Liver (tissue), 3 donors: ENCODE data around the gene ZNF274.

ENCODE experiments used
- CTCF ChIP-seq: fragments of 150-350 bp; IDR thresholded peaks from 2 replicates; pipeline ENCODE4 v1.5.1; 2017; ENCODE audit warnings: improper control_type of control experiment, low read depth, low read length; ENCODE audit not compliant: missing input control
- FOXA1 ChIP-seq: IDR thresholded peaks from 2 replicates; pipeline ENCODE4 v1.6.1; 2016; ENCODE audit warnings: antibody characterized with exemption
- FOXA2 ChIP-seq: IDR thresholded peaks from 2 replicates; pipeline ENCODE4 v1.6.1; 2016; ENCODE audit warnings: antibody characterized with exemption
- GABPA ChIP-seq, 2 donors: IDR thresholded peaks in 1 of 2; conservative IDR thresholded peaks in 1 of 2; 2 replicates each; pipeline ENCODE4 v1.6.1; 2016; ENCODE audit warnings: antibody characterized with exemption in 2 of 2, mild to moderate bottlenecking in 1 of 2, moderate library complexity in 1 of 2
- MAX ChIP-seq: IDR thresholded peaks from 2 replicates; pipeline ENCODE4 v1.6.1; 2016; ENCODE audit warnings: antibody characterized with exemption
- NR2F2 ChIP-seq: IDR thresholded peaks from 2 replicates; pipeline ENCODE4 v1.6.1; 2016; ENCODE audit warnings: antibody characterized with exemption
- RAD21 ChIP-seq, 2 donors: IDR thresholded peaks; 2 replicates each; pipeline ENCODE4 v1.6.1; 2016; ENCODE audit warnings: antibody characterized with exemption in 2 of 2, mild to moderate bottlenecking in 2 of 2
- REST ChIP-seq: IDR thresholded peaks from 2 replicates; pipeline ENCODE4 v1.6.1; 2016; ENCODE audit warnings: antibody characterized with exemption, mild to moderate bottlenecking
- RXRA ChIP-seq, 2 donors: IDR thresholded peaks; 2 replicates each; pipeline ENCODE4 v1.6.1; 2017 to 2018; ENCODE audit warnings: antibody characterized with exemption in 2 of 2, mild to moderate bottlenecking in 1 of 2
- TAF1 ChIP-seq: conservative IDR thresholded peaks from 2 replicates; pipeline ENCODE4 v1.6.1; 2016; ENCODE audit warnings: antibody characterized with exemption, mild to moderate bottlenecking
- YY1 ChIP-seq: IDR thresholded peaks from 2 replicates; pipeline ENCODE4 v1.6.1; 2016; ENCODE audit warnings: antibody characterized with exemption, mild to moderate bottlenecking
- ZBTB33 ChIP-seq: IDR thresholded peaks from 2 replicates; pipeline ENCODE4 v1.6.1; 2016; ENCODE audit warnings: antibody characterized with exemption
- donor health status: healthy.
- donor health status: healthy.

GRCh38 chr19:58166268-58166667, 16.6 kb upstream of the ZNF274 start:
- TF ChIP-seq CTCF (no peak), NR2F2 (no peak), RXRA (IDR thresholded peaks at IDR 0.05) (no peak), MAX (no peak), REST (no peak), ZBTB33 (no peak), GABPA (IDR thresholded peaks at IDR 0.05 in 1 of 2, conservative IDR thresholded peaks at IDR 0.05 in 1 of 2) (no peak), TAF1 (no peak), FOXA2 (no peak), YY1 (no peak), RAD21 (IDR thresholded peaks at IDR 0.05) (no peak), FOXA1 (no peak)
